Kidney epithelial cell (primary cell): Measurements from ENCODE around the gene SECISBP2L. TPM values are rescaled to one million over a fixed set of nuclear protein-coding genes. Genes with fewer than 3 reads are reported as not detected.

Source experiments
- DNase-seq: peaks from one replicate; pipeline ENCODE4 v3.0.0-alpha.2; 2010; ENCODE audit warnings: low read depth
- H3K27me3 ChIP-seq: 2 replicates; pipeline ENCODE4 v1.6.0; 2011; ENCODE audit warnings: low read length; ENCODE audit not compliant: control insufficient read depth, insufficient read depth
- H3K36me3 ChIP-seq: 2 replicates; pipeline ENCODE4 v1.5.1; 2011; ENCODE audit warnings: low read length; ENCODE audit not compliant: control insufficient read depth, insufficient read depth
- H3K4me3 ChIP-seq: 2 replicates; pipeline ENCODE4 v1.5.1; 2011; ENCODE audit warnings: low read depth, mild to moderate bottlenecking, control low read depth, low read length
- total RNA-seq: library from RNA; depleted of rRNA; stranded (reverse); fragments of >200 nt; gene quantifications from 2 replicates; pipeline ENCODE4 v1.2.3, GENCODE V29; 2015
- TF ChIP-seq, protein P1 (sequence below): IDR thresholded peaks from 2 replicates; pipeline ENCODE4 v1.5.1; 2011; ENCODE audit warnings: mild to moderate bottlenecking, moderate library complexity, low read length, control low read depth, inconsistent platforms; ENCODE audit not compliant: insufficient read depth, poor library complexity, severe bottlenecking

Gene SECISBP2L
- total RNA-seq, 1 donor from 2014 or later = 20.0 TPM

- TF ChIP-seq, protein P1, sequence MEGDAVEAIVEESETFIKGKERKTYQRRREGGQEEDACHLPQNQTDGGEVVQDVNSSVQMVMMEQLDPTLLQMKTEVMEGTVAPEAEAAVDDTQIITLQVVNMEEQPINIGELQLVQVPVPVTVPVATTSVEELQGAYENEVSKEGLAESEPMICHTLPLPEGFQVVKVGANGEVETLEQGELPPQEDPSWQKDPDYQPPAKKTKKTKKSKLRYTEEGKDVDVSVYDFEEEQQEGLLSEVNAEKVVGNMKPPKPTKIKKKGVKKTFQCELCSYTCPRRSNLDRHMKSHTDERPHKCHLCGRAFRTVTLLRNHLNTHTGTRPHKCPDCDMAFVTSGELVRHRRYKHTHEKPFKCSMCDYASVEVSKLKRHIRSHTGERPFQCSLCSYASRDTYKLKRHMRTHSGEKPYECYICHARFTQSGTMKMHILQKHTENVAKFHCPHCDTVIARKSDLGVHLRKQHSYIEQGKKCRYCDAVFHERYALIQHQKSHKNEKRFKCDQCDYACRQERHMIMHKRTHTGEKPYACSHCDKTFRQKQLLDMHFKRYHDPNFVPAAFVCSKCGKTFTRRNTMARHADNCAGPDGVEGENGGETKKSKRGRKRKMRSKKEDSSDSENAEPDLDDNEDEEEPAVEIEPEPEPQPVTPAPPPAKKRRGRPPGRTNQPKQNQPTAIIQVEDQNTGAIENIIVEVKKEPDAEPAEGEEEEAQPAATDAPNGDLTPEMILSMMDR = no peak
- Histone ChIP-seq H3K36me3 (no peaks in the 10 kb centered on the region), H3K27me3 (no peaks in the 10 kb centered on the region), H3K4me3 (no peak overlapping the region)
- no peak for DNase-seq
Measured at GRCh38 chr15:48986240-48986639, 60.0 kb downstream of the SECISBP2L start.

DNA sequence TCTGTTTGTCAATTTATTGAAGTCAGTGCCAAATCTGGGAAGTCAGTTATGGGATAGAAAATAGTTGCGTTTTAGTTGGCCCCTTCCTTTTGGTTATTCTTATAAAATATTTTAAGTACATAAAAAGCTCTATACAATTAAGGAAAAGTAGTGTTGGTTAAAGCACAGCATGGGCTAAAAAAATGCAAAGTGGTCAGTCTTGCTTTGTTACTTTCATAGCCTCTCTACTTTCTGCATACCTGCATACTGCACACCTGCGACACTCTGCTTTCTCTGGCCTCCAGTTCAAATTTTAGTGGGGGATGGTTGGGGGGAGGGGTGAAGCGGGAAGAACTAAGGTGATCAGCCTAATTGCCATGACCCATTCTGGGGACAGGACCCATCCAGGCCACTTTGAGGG, 60.7 kb downstream of the SECISBP2L start:
- no peaks in the 10 kb centered on the region for H3K36me3 ChIP-seq
- no peak overlapping the region for H3K4me3 ChIP-seq
- no peaks in the 10 kb centered on the region for H3K27me3 ChIP-seq
- DNase-seq = no peak
- TF ChIP-seq, protein P1 = no peak

DNA sequence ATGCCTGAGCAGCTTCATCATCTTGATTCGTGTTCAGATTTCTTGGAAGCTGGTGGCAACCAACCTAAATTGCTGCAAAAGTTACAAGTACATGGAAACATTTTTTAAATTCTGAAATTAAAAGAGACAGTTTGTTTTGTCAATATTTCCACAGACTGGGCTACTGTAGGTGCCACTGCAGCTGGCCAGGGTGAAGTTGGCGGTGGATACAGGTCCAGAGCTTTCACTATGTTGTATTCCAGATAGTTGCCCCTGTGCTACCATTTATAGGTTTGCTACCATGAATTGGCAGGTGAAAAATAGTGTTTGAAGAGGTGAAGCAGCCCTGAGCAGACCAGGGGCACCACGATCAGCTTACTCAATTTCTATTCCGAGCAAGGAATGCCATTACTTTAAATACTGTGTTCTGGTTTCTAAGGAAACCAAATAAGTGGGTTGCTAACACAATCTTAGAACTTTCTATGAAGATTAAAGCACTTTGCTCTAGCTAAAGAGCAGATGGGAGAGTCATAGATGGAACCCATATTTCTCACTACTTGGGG, 61.4 kb downstream of the SECISBP2L start:
- H3K27me3 ChIP-seq = no peaks in the 10 kb centered on the region
- no peak overlapping the region for H3K4me3 ChIP-seq
- no peak for DNase-seq
- H3K36me3 ChIP-seq = no peaks in the 10 kb centered on the region
- TF ChIP-seq, protein P1 = no peak

- Histone ChIP-seq H3K4me3 (no peak overlapping the region), H3K36me3 (no peaks in the 10 kb centered on the region), H3K27me3 (no peaks in the 10 kb centered on the region)
- no peak for DNase-seq
- TF ChIP-seq, protein P1 = no peak
Measured at GRCh38 chr15:48984021-48984710, 62.1 kb downstream of the SECISBP2L start.

GRCh38 chr15:48983300-48983699, 62.9 kb downstream of the SECISBP2L start:
- no peak overlapping the region for H3K4me3 ChIP-seq
- TF ChIP-seq, protein P1 = no peak
- H3K27me3 ChIP-seq = no peaks in the 10 kb centered on the region
- no peaks in the 10 kb centered on the region for H3K36me3 ChIP-seq
- no peak for DNase-seq

DNA sequence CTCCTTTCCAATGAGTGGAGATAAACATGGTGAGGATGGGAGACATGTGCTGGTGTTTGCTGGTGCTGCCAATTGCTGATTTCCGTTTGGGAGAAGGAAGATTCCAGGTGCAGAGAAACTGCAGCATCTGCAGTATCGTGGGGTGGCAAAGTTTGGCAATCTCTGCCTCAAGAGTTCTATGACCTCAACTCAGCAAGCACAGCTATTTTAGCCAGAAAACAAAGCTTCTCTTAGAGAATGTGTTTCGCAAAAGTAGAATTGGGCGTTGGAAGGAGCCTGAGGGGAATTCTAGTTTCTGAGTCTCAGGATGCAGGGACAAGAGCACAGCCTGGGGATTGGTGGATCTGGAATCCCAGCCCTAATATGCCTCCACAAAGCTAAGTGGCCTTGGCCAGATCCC, 64.3 kb downstream of the SECISBP2L start:
- TF ChIP-seq, protein P1 = no peak
- Histone ChIP-seq H3K4me3 (no peak overlapping the region), H3K27me3 (no peaks in the 10 kb centered on the region), H3K36me3 (no peaks in the 10 kb centered on the region)
- no peak for DNase-seq
